Small intestine (tissue), 4 donors: ENCODE results near the gene NKD1. TPM values are rescaled to one million over a fixed set of nuclear protein-coding genes. Genes with fewer than 3 reads are reported as not detected.

Experiments
- polyA plus RNA-seq, 4 donors: library from polyadenylated mRNA; stranded (reverse) in 3 of 4; unstranded in 1 of 4; fragments of 200-250 nt in 3 of 4; fragments of 120-200 nt in 1 of 4; gene quantifications; one replicate each; pipeline versions ENCODE4 v1.2.1 to v1.2.3, GENCODE V29; 2013
- donor health status: healthy with polysubstance abuse.
- donor health status: Bipolar disorder and iron deficiency.
- donor health status: healthy.

Gene NKD1
- polyA plus RNA-seq, 4 donors: 0.22 to 2.9 (median 1.3) TPM

Other genes starting within 250 kb of the NKD1 start
- gene BRD7, start 179.4 kb upstream of the NKD1 start, polyA plus RNA-seq: 10 to 100 TPM; 40.7 to 71.6 (median 43.4) TPM
- gene SNX20, start 132.9 kb downstream of the NKD1 start, polyA plus RNA-seq: 1 to 10 TPM in 3 of 4 donors, under 1 TPM in 1; 0.22 to 3.0 (median 1.3) TPM
- gene NOD2, start 145.2 kb downstream of the NKD1 start, polyA plus RNA-seq: under 1 TPM in 3 of 4 donors, not detected in 1; 0.54 to 0.81 (median 0.58) TPM
- 10 to 100 TPM in 1 of 4 donors, 1 to 10 TPM in 3; 6.0 to 18.4 (median 7.6) TPM for gene CYLD, start 193.7 kb downstream of the NKD1 start, polyA plus RNA-seq